Measurements from ENCODE around the gene JMJD8.

DNA sequence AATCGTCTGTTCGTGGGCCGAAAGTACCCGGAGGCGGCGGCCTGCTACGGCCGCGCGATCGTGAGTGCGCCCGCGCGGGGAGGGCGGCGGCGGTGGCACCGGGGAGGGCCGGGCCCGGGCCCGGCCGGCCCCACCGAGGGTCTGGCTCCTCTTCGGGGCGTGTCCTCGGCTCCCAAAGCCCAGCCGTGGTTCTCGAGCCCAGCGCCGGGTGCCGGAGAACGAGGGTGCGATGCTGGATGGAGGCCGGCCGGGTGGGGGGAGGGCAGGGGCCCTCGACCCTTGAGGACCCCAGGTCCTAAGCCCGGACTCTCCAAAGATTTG lies 3.5 kb downstream of the JMJD8 start:
- TF ChIP-seq POLR2A (IDR thresholded peaks at IDR 0.05), result no peak
- TF ChIP-seq, protein P1, sequence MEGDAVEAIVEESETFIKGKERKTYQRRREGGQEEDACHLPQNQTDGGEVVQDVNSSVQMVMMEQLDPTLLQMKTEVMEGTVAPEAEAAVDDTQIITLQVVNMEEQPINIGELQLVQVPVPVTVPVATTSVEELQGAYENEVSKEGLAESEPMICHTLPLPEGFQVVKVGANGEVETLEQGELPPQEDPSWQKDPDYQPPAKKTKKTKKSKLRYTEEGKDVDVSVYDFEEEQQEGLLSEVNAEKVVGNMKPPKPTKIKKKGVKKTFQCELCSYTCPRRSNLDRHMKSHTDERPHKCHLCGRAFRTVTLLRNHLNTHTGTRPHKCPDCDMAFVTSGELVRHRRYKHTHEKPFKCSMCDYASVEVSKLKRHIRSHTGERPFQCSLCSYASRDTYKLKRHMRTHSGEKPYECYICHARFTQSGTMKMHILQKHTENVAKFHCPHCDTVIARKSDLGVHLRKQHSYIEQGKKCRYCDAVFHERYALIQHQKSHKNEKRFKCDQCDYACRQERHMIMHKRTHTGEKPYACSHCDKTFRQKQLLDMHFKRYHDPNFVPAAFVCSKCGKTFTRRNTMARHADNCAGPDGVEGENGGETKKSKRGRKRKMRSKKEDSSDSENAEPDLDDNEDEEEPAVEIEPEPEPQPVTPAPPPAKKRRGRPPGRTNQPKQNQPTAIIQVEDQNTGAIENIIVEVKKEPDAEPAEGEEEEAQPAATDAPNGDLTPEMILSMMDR (IDR thresholded peaks at IDR 0.05), result no peak
- TF ChIP-seq EP300 (IDR thresholded peaks at IDR 0.05), result no peak
- TF ChIP-seq POLR2AphosphoS5 (IDR thresholded peaks at IDR 0.05), result no peak
